ENCODE measurements around the gene ABLIM2. TPM values are rescaled to one million over a fixed set of nuclear protein-coding genes. Genes with fewer than 3 reads are reported as not detected.

Gene ABLIM2
- polyA plus RNA-seq, 1 donor from 2014 or later = 14.9 TPM

DNA sequence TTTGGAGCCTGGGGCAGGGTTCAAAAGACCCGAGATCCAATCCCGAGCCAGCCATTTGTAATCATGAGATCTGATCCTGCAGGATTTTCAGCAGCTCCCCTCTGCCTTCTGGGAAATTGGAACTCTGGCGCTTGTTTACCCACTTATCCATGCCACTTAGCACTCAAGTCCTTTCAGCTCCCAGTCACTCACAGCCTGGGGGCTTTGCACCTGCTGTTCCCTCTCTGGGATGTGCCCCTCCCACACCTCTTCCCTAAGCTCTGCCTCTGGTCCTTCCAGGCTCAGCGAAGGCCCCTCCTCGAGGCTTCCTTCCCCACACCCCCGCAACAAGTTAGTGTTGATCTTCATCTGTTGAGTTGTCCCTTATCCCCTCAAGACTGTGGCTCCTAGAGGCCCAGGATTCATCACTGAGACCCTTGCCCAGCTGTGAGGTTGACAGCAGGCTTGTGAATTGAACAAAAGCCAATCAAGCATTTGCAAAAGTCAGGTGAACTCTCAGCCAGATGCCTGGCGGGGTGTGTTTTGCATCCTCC, 119.8 kb downstream of the ABLIM2 start:
- Histone ChIP-seq H2AFZ (ENCODE audit: low read depth, low read length) (no peak overlapping the region), H3K9ac (ENCODE audit: low read length) (peak overlapping the region; percentile 58), H3F3A (ENCODE audit: insufficient read depth, low read length, poor library complexity, severe bottlenecking) (no peaks in the 10 kb centered on the region), H3K27ac (ENCODE audit: low read length) (peak overlapping the region; percentile 88), H3K79me2 (replicated peaks; ENCODE audit: insufficient read depth, low read length) (no peaks in the 10 kb centered on the region), H3K27me3 (ENCODE audit: insufficient read depth, low read depth, low read length) (no peaks in the 10 kb centered on the region), H3K9me3 (ENCODE audit: low read length) (no peaks in the 10 kb centered on the region), H4K20me1 (ENCODE audit: insufficient read depth) (no peaks in the 10 kb centered on the region), H3K4me3 (ENCODE audit: low read length) (peak overlapping the region; percentile 42), H3K36me3 (ENCODE audit: insufficient read depth, low read length) (no peaks in the 10 kb centered on the region), H3K4me2 (ENCODE audit: low read length) (peak overlapping the region; percentile 49), H3K9me2 (ENCODE audit: insufficient read depth, low read length) (no peaks in the 10 kb centered on the region)
- TF ChIP-seq REST (IDR thresholded peaks at IDR 0.05; ENCODE audit: borderline replicate concordance) = peak; percentile 53
- TF ChIP-seq RAD21 (conservative IDR thresholded peaks at IDR 0.05) = no peak

DNA sequence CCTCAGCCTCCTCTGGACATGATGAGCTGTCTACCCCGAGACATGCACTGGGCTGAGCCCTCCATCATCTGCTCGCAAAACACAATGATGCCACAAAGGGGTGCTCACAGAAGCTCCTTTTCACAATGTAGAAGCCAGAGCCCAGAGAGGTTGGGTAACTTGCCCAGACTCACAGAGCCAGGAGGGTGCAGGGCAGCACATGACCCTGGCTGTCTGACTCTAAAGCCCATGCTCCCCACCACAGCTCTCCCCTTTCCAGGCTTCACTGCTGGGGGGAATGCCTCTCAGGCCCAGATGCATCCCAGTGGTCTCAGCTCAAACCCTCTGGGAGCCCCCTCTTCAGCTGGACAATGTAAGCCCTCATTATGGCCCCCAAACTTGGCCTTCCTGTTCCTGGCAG, 120.5 kb downstream of the ABLIM2 start:
- no peaks in the 10 kb centered on the region for H3K36me3 ChIP-seq (ENCODE audit: insufficient read depth, low read length)
- TF ChIP-seq, protein P1, sequence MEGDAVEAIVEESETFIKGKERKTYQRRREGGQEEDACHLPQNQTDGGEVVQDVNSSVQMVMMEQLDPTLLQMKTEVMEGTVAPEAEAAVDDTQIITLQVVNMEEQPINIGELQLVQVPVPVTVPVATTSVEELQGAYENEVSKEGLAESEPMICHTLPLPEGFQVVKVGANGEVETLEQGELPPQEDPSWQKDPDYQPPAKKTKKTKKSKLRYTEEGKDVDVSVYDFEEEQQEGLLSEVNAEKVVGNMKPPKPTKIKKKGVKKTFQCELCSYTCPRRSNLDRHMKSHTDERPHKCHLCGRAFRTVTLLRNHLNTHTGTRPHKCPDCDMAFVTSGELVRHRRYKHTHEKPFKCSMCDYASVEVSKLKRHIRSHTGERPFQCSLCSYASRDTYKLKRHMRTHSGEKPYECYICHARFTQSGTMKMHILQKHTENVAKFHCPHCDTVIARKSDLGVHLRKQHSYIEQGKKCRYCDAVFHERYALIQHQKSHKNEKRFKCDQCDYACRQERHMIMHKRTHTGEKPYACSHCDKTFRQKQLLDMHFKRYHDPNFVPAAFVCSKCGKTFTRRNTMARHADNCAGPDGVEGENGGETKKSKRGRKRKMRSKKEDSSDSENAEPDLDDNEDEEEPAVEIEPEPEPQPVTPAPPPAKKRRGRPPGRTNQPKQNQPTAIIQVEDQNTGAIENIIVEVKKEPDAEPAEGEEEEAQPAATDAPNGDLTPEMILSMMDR (IDR thresholded peaks at IDR 0.05; ENCODE audit: poor library complexity, severe bottlenecking) = no peak
- no peak for TF ChIP-seq EZH2 (IDR thresholded peaks at IDR 0.05; ENCODE audit: borderline replicate concordance, insufficient read depth, low read length, poor library complexity, severe bottlenecking)
- no peaks in the 10 kb centered on the region for H3K9me2 ChIP-seq (ENCODE audit: insufficient read depth, low read length)
- no peak overlapping the region for H2AFZ ChIP-seq (ENCODE audit: low read depth, low read length)
- no peak overlapping the region for H3K4me2 ChIP-seq (ENCODE audit: low read length)
- H3K79me2 ChIP-seq (replicated peaks; ENCODE audit: insufficient read depth, low read length) = no peaks in the 10 kb centered on the region
- no peak overlapping the region for H3K4me3 ChIP-seq (ENCODE audit: low read length)
- H3K9ac ChIP-seq (ENCODE audit: low read length) = no peak overlapping the region
- H3F3A ChIP-seq (ENCODE audit: insufficient read depth, low read length, poor library complexity, severe bottlenecking) = no peaks in the 10 kb centered on the region
- H3K27me3 ChIP-seq (ENCODE audit: insufficient read depth, low read depth, low read length) = no peaks in the 10 kb centered on the region
- H3K27ac ChIP-seq (ENCODE audit: low read length) = peak overlapping the region; percentile 88
- H4K20me1 ChIP-seq (ENCODE audit: insufficient read depth) = no peaks in the 10 kb centered on the region
- H3K9me3 ChIP-seq (ENCODE audit: low read length) = no peaks in the 10 kb centered on the region

- Histone ChIP-seq H3K36me3 (ENCODE audit: insufficient read depth, low read length) (no peaks in the 10 kb centered on the region), H3K9me3 (ENCODE audit: low read length) (no peaks in the 10 kb centered on the region), H3K9me2 (ENCODE audit: insufficient read depth, low read length) (no peaks in the 10 kb centered on the region), H3K4me3 (ENCODE audit: low read length) (no peak overlapping the region), H2AFZ (ENCODE audit: low read depth, low read length) (no peak overlapping the region), H4K20me1 (ENCODE audit: insufficient read depth) (no peaks in the 10 kb centered on the region), H3K27me3 (ENCODE audit: insufficient read depth, low read depth, low read length) (no peaks in the 10 kb centered on the region), H3K4me2 (ENCODE audit: low read length) (no peak overlapping the region), H3K79me2 (replicated peaks; ENCODE audit: insufficient read depth, low read length) (no peaks in the 10 kb centered on the region), H3F3A (ENCODE audit: insufficient read depth, low read length, poor library complexity, severe bottlenecking) (no peaks in the 10 kb centered on the region), H3K9ac (ENCODE audit: low read length) (no peak overlapping the region), H3K27ac (ENCODE audit: low read length) (no peak overlapping the region)
- TF ChIP-seq EZH2 (IDR thresholded peaks at IDR 0.05; ENCODE audit: borderline replicate concordance, insufficient read depth, low read length, poor library complexity, severe bottlenecking) = no peak
- no peak for TF ChIP-seq EP300 (conservative IDR thresholded peaks at IDR 0.05; ENCODE audit: poor library complexity, severe bottlenecking)
- TF ChIP-seq, protein P1 (IDR thresholded peaks at IDR 0.05; ENCODE audit: poor library complexity, severe bottlenecking) = no peak
- no peak for TF ChIP-seq REST (IDR thresholded peaks at IDR 0.05; ENCODE audit: borderline replicate concordance)
- TF ChIP-seq MXI1 (conservative IDR thresholded peaks at IDR 0.05; ENCODE audit: poor library complexity, severe bottlenecking) = no peak
- no peak for TF ChIP-seq POLR2AphosphoS5 (IDR thresholded peaks at IDR 0.05)
- TF ChIP-seq SMC3 (conservative IDR thresholded peaks at IDR 0.05; ENCODE audit: poor library complexity) = no peak
- TF ChIP-seq RAD21 (conservative IDR thresholded peaks at IDR 0.05) = no peak
- TF ChIP-seq TAF1 (IDR thresholded peaks at IDR 0.05; ENCODE audit: low read depth) = no peak
Measured at GRCh38 chr4:8037150-8037769, 121.4 kb downstream of the ABLIM2 start.

Measured in neural cell (in vitro differentiated cells).